ENCODE results near the gene MZT2B. TPM values are rescaled to one million over a fixed set of nuclear protein-coding genes. Genes with fewer than 3 reads are reported as not detected.
"Not testable (repeated sequence)": the region's sequence is repeated elsewhere in the genome, so short reads cannot be mapped to it uniquely, and the experiment has no call there.

MZT2B gene
- total RNA-seq, 1 donor from 2014 or later = 369 TPM

GRCh38 chr2:130162968-130163367, 19.1 kb upstream of the MZT2B start:
- no peak for TF ChIP-seq CTCF (conservative IDR thresholded peaks at IDR 0.05; ENCODE audit: low read depth, low read length)
- no peak for DNase-seq (ENCODE audit: low read depth)
- H3K4me3 ChIP-seq (ENCODE audit: low read depth, low read length) = no peak overlapping the region

- TF ChIP-seq CTCF (conservative IDR thresholded peaks at IDR 0.05; ENCODE audit: low read depth, low read length) = no peak
- DNase-seq (ENCODE audit: low read depth) = no peak
- no peak overlapping the region for H3K4me3 ChIP-seq (ENCODE audit: low read depth, low read length)
Observed at GRCh38 chr2:130165293-130166016, 16.6 kb upstream of the MZT2B start.

GRCh38 chr2:130166611-130167010, 15.5 kb upstream of the MZT2B start:
- not testable (repeated sequence) for DNase-seq (ENCODE audit: low read depth); H3K4me3 ChIP-seq (ENCODE audit: low read depth, low read length)

DNA sequence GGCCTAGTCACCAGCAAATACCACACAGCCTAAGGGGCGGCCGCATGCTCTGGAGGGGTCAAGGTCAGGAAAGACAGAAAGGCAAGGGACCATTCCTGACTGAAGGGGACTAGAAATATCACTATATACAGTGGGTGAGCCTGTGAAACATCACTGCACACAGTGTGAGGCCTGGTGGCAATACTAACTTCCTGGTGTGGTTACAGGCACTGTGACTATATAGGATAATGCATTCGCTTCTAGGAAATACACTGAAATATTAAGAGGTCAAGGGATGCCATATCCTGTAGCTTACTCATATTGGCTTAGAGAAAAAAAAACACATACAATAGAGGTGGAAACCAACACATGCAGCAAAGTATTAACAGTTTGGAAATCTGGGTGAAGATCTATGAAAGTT, 12.9 kb upstream of the MZT2B start:
- not testable (repeated sequence) for DNase-seq (ENCODE audit: low read depth)

GRCh38 chr2:130169896-130170295, 12.2 kb upstream of the MZT2B start:
- no peak for TF ChIP-seq CTCF (conservative IDR thresholded peaks at IDR 0.05; ENCODE audit: low read depth, low read length)
- DNase-seq (ENCODE audit: low read depth) = no peak
- no peak overlapping the region for H3K4me3 ChIP-seq (ENCODE audit: low read depth, low read length)

More for the DNA sequence above, 12.9 kb upstream of the MZT2B start:
- H3K4me3 ChIP-seq (ENCODE audit: low read depth, low read length) = not testable (repeated sequence)

GRCh38 chr2:130174866-130175265, 7.2 kb upstream of the MZT2B start:
- not testable (repeated sequence) for DNase-seq (ENCODE audit: low read depth); H3K4me3 ChIP-seq (ENCODE audit: low read depth, low read length)

DNA sequence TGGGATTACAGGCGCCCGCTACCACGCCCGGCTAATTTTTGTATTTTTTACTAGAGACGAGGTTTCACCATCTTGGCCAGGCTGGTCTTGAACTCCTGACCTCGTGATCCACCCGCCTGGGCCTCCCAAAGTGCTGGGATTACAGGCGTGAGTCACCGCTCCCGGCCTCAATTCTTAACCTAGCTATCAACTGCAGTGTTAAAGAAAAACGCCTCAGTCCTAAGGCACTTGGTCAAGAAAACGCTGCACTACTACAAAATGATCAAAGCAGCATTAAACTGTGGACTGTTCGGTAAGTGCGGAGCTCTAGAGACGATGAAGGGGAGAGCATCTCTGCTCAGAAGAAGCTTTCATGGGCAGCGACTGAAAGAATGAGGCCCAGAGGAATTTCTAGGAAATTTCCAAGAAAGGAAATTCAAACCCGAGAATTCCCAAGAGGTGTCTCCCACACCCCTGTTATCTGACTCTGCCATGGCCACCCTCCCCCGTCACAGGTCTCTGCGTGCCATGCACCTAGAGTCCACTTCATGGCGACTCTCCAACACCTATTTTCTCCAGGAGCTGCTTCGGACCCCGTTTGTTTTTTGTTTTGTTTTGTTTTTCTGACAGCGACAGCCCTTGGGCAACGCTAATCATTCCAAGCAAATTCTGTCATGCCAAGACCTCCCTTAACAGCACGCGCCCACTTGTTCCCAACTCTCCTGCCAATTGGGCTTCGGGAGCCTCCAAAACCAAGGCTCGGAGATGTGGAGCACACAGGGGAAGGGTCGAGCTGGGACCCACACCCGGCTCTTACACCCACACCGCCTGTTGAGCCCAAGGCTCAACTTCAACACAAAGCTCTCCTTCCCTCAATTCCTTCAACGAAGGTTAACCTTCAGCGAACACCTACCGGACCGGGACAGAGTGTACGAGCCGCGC, 1.4 kb upstream of the MZT2B start:
- DNase-seq (ENCODE audit: low read depth) = not testable (repeated sequence)
- peak overlapping the region; percentile 94 for H3K4me3 ChIP-seq (ENCODE audit: low read depth, low read length)

DNA sequence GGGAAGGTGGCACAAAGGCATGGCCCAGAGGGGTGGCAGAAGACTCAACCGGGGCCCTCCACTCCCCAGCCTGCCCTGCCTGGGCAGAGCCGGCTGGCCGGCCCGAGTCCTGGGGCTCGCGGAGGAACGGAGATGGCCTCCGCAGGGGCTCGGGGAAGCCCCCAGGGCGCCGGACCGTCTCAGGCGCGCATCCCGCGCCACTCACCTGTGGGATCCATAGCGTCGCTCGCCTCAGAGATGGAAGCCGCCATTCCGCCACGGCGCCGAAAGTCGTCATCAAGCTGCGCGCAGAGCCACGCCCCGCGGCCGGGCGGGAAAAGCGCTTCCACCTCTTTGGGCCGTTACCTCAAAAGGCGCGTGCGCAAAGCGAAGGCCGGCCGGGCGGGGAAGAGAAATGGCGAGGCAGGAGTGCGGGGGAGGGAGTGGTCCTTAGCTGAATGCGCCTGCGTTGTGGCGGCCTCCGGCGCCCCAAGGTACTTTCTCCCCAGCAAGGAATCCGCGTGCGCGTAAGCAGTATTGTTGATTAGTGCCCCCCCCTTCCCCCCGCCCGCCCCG, 660 bp upstream of the MZT2B start, which contains the start of gene SMPD4:
Gene SMPD4 (minus strand): TSS at position 278 of the 555 bp plus-strand sequence. CDS start 5,010 bp downstream, outside the sequence.
- no peak for TF ChIP-seq CTCF (conservative IDR thresholded peaks at IDR 0.05; ENCODE audit: low read depth, low read length)
- DNase-seq (ENCODE audit: low read depth) = peak; percentile 46
- peak within 1 kb of the TSS; percentile 94 for H3K4me3 ChIP-seq (ENCODE audit: low read depth, low read length)

GRCh38 chr2:130182826-130183511, 907 bp downstream of the MZT2B start:
- peak overlapping the region; percentile 94 for H3K4me3 ChIP-seq (ENCODE audit: low read depth, low read length)
- not testable (repeated sequence) for DNase-seq (ENCODE audit: low read depth)
